Endothelial cell of umbilical vein (primary cell): ENCODE results near the gene ZNF580. TPM values are rescaled to one million over a fixed set of nuclear protein-coding genes. Genes with fewer than 3 reads are reported as not detected.

ENCODE experiments used
- BruUV-seq: library from RNA; stranded (reverse); fragments of 400-500 nt; replicated peaks from 2 replicates; lab custom pipeline; 2021; lab: Mats Ljungman, UMichigan
- CTCF ChIA-PET: fragments of 300-600, 350-600 bp; sonication (Branson Sonifier 250); formaldehyde crosslinking; loops from one replicate; lab custom pipeline; 2021; ENCODE audit warnings: antibody characterized with exemption, inconsistent platforms; lab: Charles Lee
- POLR2A ChIA-PET: fragments of 300-600, 350-600 bp; sonication (Branson Sonifier 250); formaldehyde crosslinking; loops from one replicate; lab custom pipeline; 2021; ENCODE audit warnings: antibody characterized with exemption, inconsistent platforms; lab: Charles Lee
- DNase-seq: peaks from one replicate; pipeline ENCODE4 v3.0.0-alpha.2; 2011; ENCODE audit warnings: low read depth, low spot score
- FAIRE-seq: peaks from 2 replicates; lab custom pipeline; 2011; peaks lifted over from hg19 to GRCh38; lab: Jason Lieb, UNC
- H2AFZ ChIP-seq: 2 replicates; pipeline ENCODE4 v1.6.0; 2012; ENCODE audit warnings: low read depth, low read length, control low read depth, inconsistent platforms
- H3K27ac ChIP-seq: 2 replicates; pipeline ENCODE4 v1.5.1; 2011; ENCODE audit warnings: low read depth, mild to moderate bottlenecking, control low read depth, low read length, moderate library complexity; ENCODE audit not compliant: insufficient read depth
- H3K27me3 ChIP-seq, 2 experiments: 2 replicates each; pipeline versions ENCODE4 v1.6.0 to v1.6.1; 2011; ENCODE audit warnings: low read length in 2 of 2, mixed read lengths in 1 of 2; ENCODE audit not compliant: control insufficient read depth in 2 of 2, insufficient read depth in 2 of 2
- H3K36me3 ChIP-seq, 2 experiments: 2 replicates in 1 of 2; 3 replicates in 1 of 2; pipeline ENCODE4 v1.5.1; 2011; ENCODE audit warnings: low read length in 2 of 2, mild to moderate bottlenecking in 1 of 2, moderate library complexity in 1 of 2; ENCODE audit not compliant: control insufficient read depth in 2 of 2, insufficient read depth in 2 of 2; ENCODE audit errors: extremely low read depth in 1 of 2
- H3K4me1 ChIP-seq: 3 replicates; pipeline ENCODE4 v1.5.1; 2011; ENCODE audit warnings: mild to moderate bottlenecking, low read length; ENCODE audit not compliant: control insufficient read depth, insufficient read depth; ENCODE audit errors: extremely low read depth
- H3K4me2 ChIP-seq: 2 replicates; pipeline ENCODE4 v1.6.1; 2011; ENCODE audit warnings: low read length, control low read depth, mixed read lengths; ENCODE audit not compliant: insufficient read depth
- H3K4me3 ChIP-seq, 3 experiments: fragments of 200-600 bp in 1 of 3; sonication (generic), shearing (Covaris generic) in 1 of 3; replicated peaks in 1 of 3; 2 replicates each; pipeline ENCODE4 v1.5.1; 2011 to 2016; ENCODE audit warnings: control low read depth in 3 of 3, low read length in 3 of 3, mild to moderate bottlenecking in 2 of 3, inconsistent platforms in 1 of 3, low read depth in 1 of 3, moderate library complexity in 1 of 3; ENCODE audit not compliant: insufficient read depth in 1 of 3
- H3K79me2 ChIP-seq: 2 replicates; pipeline ENCODE4 v1.6.0; 2012; ENCODE audit warnings: low read length, inconsistent platforms; ENCODE audit not compliant: control insufficient read depth, insufficient read depth
- H3K9ac ChIP-seq: replicated peaks from 2 replicates; pipeline ENCODE3; 2011; ENCODE audit warnings: low read length, control low read depth; ENCODE audit not compliant: insufficient read depth; ENCODE audit errors: extremely low read depth
- H3K9me1 ChIP-seq: replicated peaks from 3 replicates; pipeline ENCODE4 v1.6.0; 2011; ENCODE audit warnings: mild to moderate bottlenecking, low read length; ENCODE audit not compliant: control insufficient read depth, insufficient read depth; ENCODE audit errors: extremely low read depth
- H3K9me3 ChIP-seq: replicated peaks from 2 replicates; pipeline ENCODE4 v1.5.1; 2012; ENCODE audit warnings: low read length, inconsistent platforms; ENCODE audit not compliant: control insufficient read depth, insufficient read depth
- H4K20me1 ChIP-seq: replicated peaks from 2 replicates; pipeline ENCODE3; 2011; ENCODE audit warnings: mild to moderate bottlenecking, low read length; ENCODE audit not compliant: control insufficient read depth, insufficient read depth; ENCODE audit errors: extremely low read depth
- CTCF ChIP-seq, 2 donors: IDR thresholded peaks; 1 replicate in 1 of 2; 2 replicates in 1 of 2; pipeline ENCODE4 v1.5.1; 2011; ENCODE audit warnings: low read length in 2 of 2, mild to moderate bottlenecking in 2 of 2, moderate library complexity in 2 of 2, control low read depth in 1 of 2, inconsistent platforms in 1 of 2, low read depth in 1 of 2; ENCODE audit not compliant: insufficient read depth in 1 of 2; ENCODE audit errors: extremely low read depth in 1 of 2
- EZH2 ChIP-seq: IDR thresholded peaks from 2 replicates; pipeline ENCODE4 v1.6.1; 2012; ENCODE audit warnings: borderline replicate concordance, low read depth, mild to moderate bottlenecking, moderate library complexity, low read length, inconsistent platforms; ENCODE audit not compliant: severe bottlenecking
- FOS ChIP-seq: IDR thresholded peaks from 2 replicates; pipeline ENCODE4 v1.6.1; 2011; ENCODE audit warnings: mild to moderate bottlenecking, low read length, moderate library complexity, borderline replicate concordance; ENCODE audit not compliant: insufficient read depth
- GATA2 ChIP-seq: IDR thresholded peaks from 2 replicates; pipeline ENCODE4 v1.7.0; 2011; ENCODE audit warnings: low read depth, mild to moderate bottlenecking, moderate library complexity, mixed read lengths, low read length; ENCODE audit not compliant: insufficient read length, insufficient read depth
- JUN ChIP-seq: IDR thresholded peaks from 2 replicates; pipeline ENCODE4 v1.6.1; 2011; ENCODE audit warnings: borderline replicate concordance, low read depth; ENCODE audit not compliant: insufficient read length, insufficient read depth
- MAX ChIP-seq: IDR thresholded peaks from 2 replicates; pipeline ENCODE4 v1.6.1; 2011; ENCODE audit not compliant: insufficient read depth, insufficient read length
- POLR2A ChIP-seq: IDR thresholded peaks from 2 replicates; pipeline ENCODE4 v1.6.1; 2012; ENCODE audit warnings: low read depth, mild to moderate bottlenecking, control low read depth, low read length
- POLR2AphosphoS5 ChIP-seq: IDR thresholded peaks from 2 replicates; pipeline ENCODE4 v1.6.1; 2012; ENCODE audit warnings: low read depth, mild to moderate bottlenecking, control low read depth, low read length, moderate library complexity; ENCODE audit not compliant: insufficient read depth
- dilution Hi-C: fragments of 300-500 bp; cut with MboI; formaldehyde crosslinking; loops from one replicate; pipeline ENCODE4 v1.15.0; 2019; ENCODE audit warnings: low sequenced_read_pairs; ENCODE audit not compliant: extremely low pct_ligation_motif_present
- intact Hi-C: fragments of 100-400 bp; cut with micrococcal nuclease; formaldehyde crosslinking; loops from one replicate; pipeline ENCODE4 v1.10.0; 2022
- polyA plus RNA-seq, 4 experiments: library from polyadenylated mRNA; depleted of rRNA in 3 of 4; stranded (reverse) in 3 of 4; unstranded in 1 of 4; fragments of >200 nt; gene quantifications; 2 replicates each; pipeline versions ENCODE4 v1.2.1 to v1.2.3, GENCODE V29; 2011 to 2012; ENCODE audit warnings: missing spikeins in 1 of 4
- total RNA-seq: library from RNA; stranded (reverse); gene quantifications from 2 replicates; pipeline ENCODE4 v1.2.3, GENCODE V29; 2021

The ZNF580 gene
- total and polyA plus RNA-seq, 2 donors (not counting 3 experiments of a cell fraction or from before 2014, with no cell fraction given), result 13.7 to 41.1 TPM

DNA sequence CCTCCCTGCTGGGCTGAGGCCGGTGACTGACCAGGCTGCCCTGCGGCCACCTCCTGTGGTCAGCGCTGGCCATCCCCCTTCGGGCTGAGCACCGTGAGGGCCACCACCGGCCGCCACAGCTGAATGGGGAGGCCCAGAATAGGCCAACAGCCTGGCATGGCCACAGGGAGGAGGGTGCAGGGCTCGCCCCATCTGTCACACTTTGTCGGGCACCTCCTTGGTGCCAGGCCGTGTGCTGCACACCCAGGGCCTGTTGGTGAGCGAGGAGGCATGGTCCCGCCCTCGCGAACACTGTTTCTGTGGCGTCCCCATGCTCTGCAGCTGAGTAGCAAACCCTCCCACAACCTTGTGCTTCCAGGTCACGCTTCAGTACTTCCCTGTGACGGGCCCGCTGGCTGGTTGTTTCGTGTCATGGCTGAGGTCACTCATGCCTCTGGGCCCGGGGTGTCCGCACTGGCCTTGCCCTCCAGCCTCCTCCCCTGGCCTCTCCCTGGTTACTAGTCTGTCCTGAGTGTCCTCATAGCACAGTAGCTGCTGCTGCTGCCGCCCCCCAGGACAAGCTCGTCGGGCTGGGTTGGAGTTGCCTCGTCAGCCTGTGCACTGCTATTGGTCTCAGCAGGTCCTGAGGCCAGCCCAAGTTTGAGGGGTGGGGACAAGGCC is 49.4 kb downstream of the ZNF580 start:
- no TSS peak for BruUV-seq
- H3K36me3 ChIP-seq, result peaks cover 4 to 55% of the 10 kb centered on the region in 2 experiments
- no peak for TF ChIP-seq POLR2AphosphoS5
- TF ChIP-seq EZH2, result no peak
- no peak for TF ChIP-seq FOS
- no peaks in the 10 kb centered on the region for H4K20me1 ChIP-seq
- dilution Hi-C loops, result no loop called here
- no peak overlapping the region for H3K4me2 ChIP-seq
- intact Hi-C loops, result no loop called here
- H3K4me1 ChIP-seq, result no peaks in the 10 kb centered on the region
- H3K27ac ChIP-seq, result no peak overlapping the region
- no peaks in the 10 kb centered on the region for H3K27me3 ChIP-seq
- ChIA-PET POLR2A (no interaction called here), CTCF (no interaction called here)
- no peaks in the 10 kb centered on the region for H3K9me3 ChIP-seq
- no peaks in the 10 kb centered on the region for H3K9me1 ChIP-seq
- no peak overlapping the region for H2AFZ ChIP-seq
- no peak overlapping the region for H3K9ac ChIP-seq
- DNase-seq, result no peak
- peaks cover 13% of the 10 kb centered on the region for H3K79me2 ChIP-seq
- no peak overlapping the region for H3K4me3 ChIP-seq
- FAIRE-seq, result no peak

GRCh38 chr19:55690769-55691545 is 50.2 kb downstream of the ZNF580 start:
- Histone ChIP-seq H4K20me1 (no peaks in the 10 kb centered on the region), H3K27me3 (no peaks in the 10 kb centered on the region), H3K9me3 (no peaks in the 10 kb centered on the region), H3K36me3 (peaks cover 4 to 57% of the 10 kb centered on the region in 2 experiments), H2AFZ (no peak overlapping the region), H3K9ac (no peak overlapping the region), H3K79me2 (peaks cover 10% of the 10 kb centered on the region), H3K4me1 (no peaks in the 10 kb centered on the region), H3K27ac (no peak overlapping the region), H3K9me1 (no peaks in the 10 kb centered on the region), H3K4me2 (no peak overlapping the region), H3K4me3 (no peak overlapping the region)
- FAIRE-seq (no peak), DNase-seq (no peak)
- dilution Hi-C loops, result no loop called here
- no TSS peak for BruUV-seq
- TF ChIP-seq EZH2 (no peak), GATA2 (no peak), POLR2A (no peak), CTCF (IDR thresholded peaks at IDR 0.05; ENCODE audit: extremely low read depth in 1 of 2, insufficient read depth in 1 of 2, low read depth in 1 of 2, low read length in 2 of 2) (no peak), POLR2AphosphoS5 (no peak), MAX (no peak), JUN (no peak), FOS (no peak)
- intact Hi-C loops, result no loop called here
- CTCF ChIA-PET, result interaction anchor here (0.6 kb wide), 1 partner anchor 753 kb away, joined by 4 read pairs; no protein-coding TSS in a partner anchor
- POLR2A ChIA-PET, result no interaction called here
